GM19025 (cell line): ENCODE data around the gene CLSTN2.

Source experiments
- ATAC-seq: cut with Tn5 transposase; IDR thresholded peaks from one replicate; pipeline ENCODE4 v1.9.1; 2021; ENCODE audit warnings: mild to moderate bottlenecking, low read depth, moderate library complexity; ENCODE audit not compliant: unreplicated experiment

CLSTN2 gene

GRCh38 chr3:139994891-139995290, 59.9 kb downstream of the CLSTN2 start:
- ATAC-seq: no peak

GRCh38 chr3:140004271-140004670, 69.3 kb downstream of the CLSTN2 start:
- no peak for ATAC-seq

- ATAC-seq: no peak
These were observed 71.3 kb downstream of the CLSTN2 start for GRCh38 chr3:140006331-140006730.

- no peak for ATAC-seq
These were observed 72.1 kb downstream of the CLSTN2 start for GRCh38 chr3:140007081-140007480.

DNA sequence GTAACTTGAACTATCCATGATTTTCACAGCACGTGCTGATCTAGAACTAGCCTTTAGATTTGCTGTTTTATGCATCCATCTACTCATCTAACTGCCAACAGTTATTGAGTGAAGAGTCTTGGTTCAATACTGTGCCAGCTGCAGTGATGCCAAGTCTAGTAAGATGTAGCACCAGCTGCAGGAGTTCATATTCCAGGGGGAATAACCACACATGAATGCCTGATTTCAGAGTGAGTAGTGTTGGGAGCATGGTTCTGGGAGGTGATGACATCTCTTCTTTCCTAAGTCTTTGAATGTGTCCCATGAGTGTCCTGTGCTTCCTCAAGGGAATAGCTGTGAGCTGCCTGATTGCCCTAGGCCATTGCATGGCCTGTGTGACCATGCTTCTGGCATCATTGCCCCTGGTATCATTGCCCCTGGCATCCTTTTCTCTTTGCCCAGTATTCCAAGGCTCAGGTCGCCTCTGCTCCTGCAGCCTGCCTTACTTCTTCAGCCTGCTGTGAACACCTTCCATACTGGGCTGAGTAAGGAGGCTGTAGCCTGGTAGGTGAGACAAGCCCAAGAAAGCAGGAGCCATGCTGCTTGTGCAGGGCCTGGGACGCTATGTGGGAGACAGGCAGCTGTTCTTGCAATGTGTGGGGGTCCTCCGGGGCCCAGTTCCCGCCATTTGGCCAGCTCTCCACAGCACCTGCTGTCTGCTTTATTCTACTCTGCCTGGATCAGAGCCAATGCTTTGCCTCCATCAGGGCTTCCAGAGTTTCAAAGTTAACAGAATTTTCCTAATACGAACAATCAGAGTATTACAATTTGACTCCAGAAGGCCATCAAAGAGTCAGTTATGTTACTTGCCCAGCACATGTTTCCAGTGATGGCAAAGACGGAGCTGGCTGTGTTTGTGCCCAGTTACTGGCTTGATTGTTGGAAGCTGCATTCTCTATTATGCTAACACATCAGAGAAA, 73.2 kb downstream of the CLSTN2 start:
- ATAC-seq: no peak

- no peak for ATAC-seq
These were observed 75.4 kb downstream of the CLSTN2 start for GRCh38 chr3:140010391-140010790.

GRCh38 chr3:140011086-140011485, 76.1 kb downstream of the CLSTN2 start:
- ATAC-seq: no peak

DNA sequence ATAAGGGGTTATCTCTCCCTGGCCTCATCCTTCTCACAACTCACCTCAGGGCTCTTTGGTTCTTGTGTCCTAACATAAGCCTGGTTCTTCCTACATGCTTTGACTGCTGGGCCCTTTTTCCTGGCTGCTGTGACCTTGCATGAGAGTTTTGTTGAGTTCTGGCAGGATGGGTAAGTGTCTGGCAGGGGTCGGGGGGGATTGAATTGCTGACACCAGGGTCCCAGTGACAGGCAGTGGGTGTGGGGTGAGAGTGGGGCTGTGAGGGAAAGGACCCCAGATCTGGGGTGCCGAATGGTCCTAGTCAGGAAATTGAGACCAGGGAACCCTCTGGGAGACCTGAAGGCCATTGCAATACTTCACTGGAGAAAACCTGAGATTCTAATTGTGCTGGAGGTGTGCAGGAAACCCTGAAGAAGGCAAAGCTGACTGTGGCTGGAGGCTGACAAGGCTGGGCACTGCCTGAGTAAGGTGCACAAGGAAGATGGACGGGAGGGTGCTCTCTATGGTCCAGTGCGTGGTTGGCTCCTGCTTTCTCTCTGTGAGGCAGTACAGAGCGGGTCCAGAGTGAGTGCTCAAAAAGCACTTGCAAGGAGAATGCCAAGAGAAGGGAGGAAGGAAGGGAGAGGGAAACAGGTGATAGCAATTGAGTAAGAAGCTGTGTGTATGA, 76.8 kb downstream of the CLSTN2 start:
- no peak for ATAC-seq

DNA sequence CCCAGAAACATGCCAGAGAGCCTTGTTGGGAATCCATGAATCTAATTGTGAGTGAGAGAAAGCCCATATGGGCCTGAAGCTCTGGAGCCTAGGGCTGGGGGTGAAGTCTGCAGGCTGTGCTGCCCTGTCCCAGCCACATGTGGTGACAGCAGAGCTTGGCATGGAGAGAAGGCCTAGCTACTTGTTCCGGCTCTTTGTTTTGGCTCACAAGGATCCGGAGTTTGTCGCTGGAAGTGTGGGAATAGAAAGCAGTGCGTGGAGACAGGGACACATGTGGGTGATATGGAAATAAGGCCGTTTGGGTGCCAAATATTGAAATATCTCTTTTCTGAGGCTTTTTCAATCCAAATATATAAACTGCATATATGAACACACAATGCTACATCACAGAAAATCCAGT, 78.2 kb downstream of the CLSTN2 start:
- no peak for ATAC-seq

GRCh38 chr3:140014831-140015495, 80.0 kb downstream of the CLSTN2 start:
- no peak for ATAC-seq

- ATAC-seq: no peak
These were observed 80.8 kb downstream of the CLSTN2 start for GRCh38 chr3:140015741-140016140.

DNA sequence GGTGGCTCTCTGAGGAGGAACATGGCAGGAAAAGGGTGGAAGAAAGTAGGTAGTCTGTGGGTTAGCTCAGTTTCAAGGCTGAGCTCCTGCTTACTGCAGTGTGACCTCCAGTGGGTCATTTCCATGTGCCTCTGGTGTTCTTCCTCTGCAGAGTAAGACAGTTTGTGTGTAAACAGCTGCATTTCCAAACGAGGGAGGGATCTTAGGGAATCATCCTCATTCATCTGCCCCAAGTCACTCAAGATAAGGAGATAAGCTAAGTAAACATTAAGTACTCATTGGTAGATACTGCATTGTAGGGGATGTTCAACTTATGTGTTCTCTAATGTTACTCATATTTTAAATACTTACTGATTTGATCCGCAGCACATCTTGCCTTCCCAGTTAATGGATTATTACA, 83.6 kb downstream of the CLSTN2 start:
- ATAC-seq: no peak

GRCh38 chr3:140019946-140020345, 85.0 kb downstream of the CLSTN2 start:
- no peak for ATAC-seq

DNA sequence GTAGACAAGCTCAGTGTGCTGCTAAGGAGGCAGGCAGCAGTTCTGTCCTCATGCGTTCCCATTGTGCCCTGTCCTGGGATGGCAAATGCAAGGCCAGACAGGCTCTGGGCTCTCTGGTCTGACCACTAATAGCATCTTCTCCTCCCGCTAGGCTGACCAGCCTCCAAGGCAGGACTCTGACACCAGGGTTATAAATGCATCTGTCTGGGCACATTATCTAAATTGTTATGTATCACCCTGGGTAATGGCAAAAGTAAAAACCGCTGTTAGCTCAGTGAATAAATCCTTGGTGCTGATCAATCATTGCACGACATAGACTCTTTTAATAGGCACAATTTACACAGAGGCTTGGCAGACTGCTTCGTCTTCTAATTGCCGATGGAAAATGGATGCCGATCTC, 85.6 kb downstream of the CLSTN2 start:
- no peak for ATAC-seq

DNA sequence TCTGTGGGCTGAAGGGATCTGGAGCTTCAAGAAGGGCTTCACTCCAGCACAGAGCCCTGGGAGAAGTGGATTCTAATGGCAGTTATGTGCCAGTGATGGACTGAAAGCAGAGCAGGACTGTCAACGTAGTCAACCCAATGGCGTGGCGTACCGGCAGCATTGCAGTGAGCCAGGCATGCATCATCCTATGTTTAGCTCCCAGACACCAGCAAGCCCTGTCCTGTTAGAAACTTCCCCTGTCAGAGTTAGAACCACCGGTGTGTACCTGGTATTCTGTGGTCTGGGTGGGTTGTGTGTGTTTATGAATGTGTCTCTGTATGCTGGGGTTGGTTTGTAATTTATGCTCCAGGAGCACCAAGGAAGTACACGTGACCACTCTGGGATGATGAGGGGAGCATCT, 86.3 kb downstream of the CLSTN2 start:
- ATAC-seq: no peak

- no peak for ATAC-seq
These were observed 87.2 kb downstream of the CLSTN2 start for GRCh38 chr3:140022066-140022770.

GRCh38 chr3:140023616-140024530, 88.9 kb downstream of the CLSTN2 start:
- no peak for ATAC-seq

DNA sequence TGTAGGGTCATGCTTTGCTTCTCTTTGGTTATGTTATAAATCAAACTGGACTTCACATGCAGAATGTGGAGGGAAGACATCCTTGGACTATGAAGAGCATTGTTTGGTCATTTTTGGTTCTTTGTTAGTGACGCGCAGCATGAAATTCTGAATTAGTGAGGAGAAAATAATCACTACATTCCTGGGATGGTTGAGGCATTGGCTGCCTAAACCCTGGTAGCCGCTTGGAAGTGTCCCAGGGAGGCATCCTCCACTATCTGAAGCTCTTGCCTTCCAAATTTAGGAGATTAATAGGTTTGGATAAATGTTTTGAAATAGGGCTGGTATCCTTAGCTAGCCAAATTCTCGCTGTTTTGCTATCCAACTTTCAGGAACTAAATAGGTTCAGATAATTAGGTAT, 96.2 kb downstream of the CLSTN2 start:
- ATAC-seq: no peak

DNA sequence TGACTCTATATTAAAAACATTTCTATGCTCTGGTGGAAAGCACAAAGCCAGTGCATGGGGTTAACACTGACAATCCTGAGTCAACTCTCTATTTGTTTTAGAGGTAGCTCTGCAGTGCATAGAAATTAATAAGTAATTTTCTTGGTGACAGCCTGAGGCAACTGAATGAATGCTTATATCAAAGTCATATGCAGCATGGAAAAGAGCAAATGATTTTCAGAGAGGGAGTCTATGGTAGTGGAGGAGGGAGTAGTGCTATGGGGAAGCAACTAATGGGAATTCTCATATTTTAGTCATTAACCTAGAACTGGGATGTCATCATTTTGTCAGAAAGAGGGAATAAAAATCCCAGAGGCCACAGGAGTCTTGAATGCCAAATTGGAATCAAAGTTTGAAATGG, 99.1 kb downstream of the CLSTN2 start:
- no peak for ATAC-seq

GRCh38 chr3:140035871-140036270, 100.9 kb downstream of the CLSTN2 start:
- no peak for ATAC-seq
